Endodermal cell (in vitro differentiated cells): ENCODE data around the gene C11orf24. TPM values are rescaled to one million over a fixed set of nuclear protein-coding genes. Genes with fewer than 3 reads are reported as not detected.

ENCODE experiments used
- DNase-seq: peaks from one replicate; pipeline ENCODE4 v3.0.0-alpha.2; 2017
- H3K27ac ChIP-seq: 2 replicates; pipeline ENCODE4 v1.5.1; 2013; ENCODE audit warnings: mild to moderate bottlenecking, low read depth, low read length, moderate library complexity
- H3K27me3 ChIP-seq: 2 replicates; pipeline ENCODE4 v1.6.1; 2013; ENCODE audit warnings: mild to moderate bottlenecking, low read length, moderate library complexity; ENCODE audit not compliant: insufficient read depth, control insufficient read depth, poor library complexity, severe bottlenecking
- H3K36me3 ChIP-seq: 2 replicates; pipeline ENCODE4 v1.7.0; 2013; ENCODE audit warnings: mild to moderate bottlenecking, low read length, moderate library complexity; ENCODE audit not compliant: control insufficient read depth, insufficient read depth
- H3K4me1 ChIP-seq: one replicate; pipeline ENCODE4 v1.7.0; 2013; ENCODE audit warnings: low read length; ENCODE audit not compliant: control insufficient read depth, insufficient read depth
- H3K4me3 ChIP-seq: 2 replicates; pipeline ENCODE4 v1.5.1; 2013; ENCODE audit warnings: mild to moderate bottlenecking, low read length, moderate library complexity
- H3K9ac ChIP-seq: 2 replicates; pipeline ENCODE4 v1.6.1; 2013; ENCODE audit warnings: mild to moderate bottlenecking, low read length, moderate library complexity; ENCODE audit not compliant: poor library complexity, severe bottlenecking; ENCODE audit errors: extremely low read depth
- H3K9me3 ChIP-seq: 2 replicates; pipeline ENCODE4 v1.6.1; 2013; ENCODE audit warnings: mild to moderate bottlenecking, low read length, moderate library complexity; ENCODE audit not compliant: control insufficient read depth
- H3K27ac Mint-ChIP-seq: 2 replicates; pipeline ENCODE4 v1.8.0; 2020; ENCODE audit warnings: mixed read lengths
- H3K27me3 Mint-ChIP-seq: 2 replicates; pipeline ENCODE4 v1.8.0; 2021; ENCODE audit warnings: mild to moderate bottlenecking, mixed read lengths; ENCODE audit not compliant: insufficient read depth
- H3K36me3 Mint-ChIP-seq: 2 replicates; pipeline ENCODE4 v1.8.0; 2020; ENCODE audit warnings: low read depth, mixed read lengths
- H3K4me1 Mint-ChIP-seq: 2 replicates; pipeline ENCODE4 v1.8.0; 2020; ENCODE audit warnings: mixed read lengths
- H3K4me3 Mint-ChIP-seq: 2 replicates; pipeline ENCODE4 v1.8.0; 2020; ENCODE audit warnings: mild to moderate bottlenecking, moderate library complexity, mixed read lengths
- H3K9me3 Mint-ChIP-seq: 2 replicates; pipeline ENCODE4 v1.8.0; 2020; ENCODE audit warnings: mild to moderate bottlenecking, mixed read lengths
- WGBS, 2 experiments: methylation state at CpG; one replicate each; pipeline versions ENCODE4 v1.1.5 to v1.1.7; 2013; ENCODE audit warnings: missing lambda C conversion rate in 2 of 2, mixed read lengths in 1 of 2; ENCODE audit not compliant: insufficient coverage in 1 of 2, insufficient read length in 1 of 2; 5-methylcytosine and 5-hydroxymethylcytosine counted together
- total RNA-seq, 2 donors: library from RNA; stranded (reverse); fragmentation: NEBNext Ultra II Directional in 1 of 2; extraction: Animal tissue kit (Norgen Biotek cat#: 25700) in 1 of 2; gene quantifications; 2 replicates in 1 of 2; 3 replicates in 1 of 2; pipeline ENCODE4 v1.2.1, GENCODE V29; 2021
- TF ChIP-seq, protein P1 (sequence below): fragments of 200-600 bp; sonication (generic); conservative IDR thresholded peaks from 2 replicates; pipeline ENCODE4 v1.5.0; 2021; ENCODE audit warnings: antibody characterized with exemption, mild to moderate bottlenecking

C11orf24 gene
- total RNA-seq, 2 donors from 2014 or later: 38.4 to 39.4 TPM

DNA sequence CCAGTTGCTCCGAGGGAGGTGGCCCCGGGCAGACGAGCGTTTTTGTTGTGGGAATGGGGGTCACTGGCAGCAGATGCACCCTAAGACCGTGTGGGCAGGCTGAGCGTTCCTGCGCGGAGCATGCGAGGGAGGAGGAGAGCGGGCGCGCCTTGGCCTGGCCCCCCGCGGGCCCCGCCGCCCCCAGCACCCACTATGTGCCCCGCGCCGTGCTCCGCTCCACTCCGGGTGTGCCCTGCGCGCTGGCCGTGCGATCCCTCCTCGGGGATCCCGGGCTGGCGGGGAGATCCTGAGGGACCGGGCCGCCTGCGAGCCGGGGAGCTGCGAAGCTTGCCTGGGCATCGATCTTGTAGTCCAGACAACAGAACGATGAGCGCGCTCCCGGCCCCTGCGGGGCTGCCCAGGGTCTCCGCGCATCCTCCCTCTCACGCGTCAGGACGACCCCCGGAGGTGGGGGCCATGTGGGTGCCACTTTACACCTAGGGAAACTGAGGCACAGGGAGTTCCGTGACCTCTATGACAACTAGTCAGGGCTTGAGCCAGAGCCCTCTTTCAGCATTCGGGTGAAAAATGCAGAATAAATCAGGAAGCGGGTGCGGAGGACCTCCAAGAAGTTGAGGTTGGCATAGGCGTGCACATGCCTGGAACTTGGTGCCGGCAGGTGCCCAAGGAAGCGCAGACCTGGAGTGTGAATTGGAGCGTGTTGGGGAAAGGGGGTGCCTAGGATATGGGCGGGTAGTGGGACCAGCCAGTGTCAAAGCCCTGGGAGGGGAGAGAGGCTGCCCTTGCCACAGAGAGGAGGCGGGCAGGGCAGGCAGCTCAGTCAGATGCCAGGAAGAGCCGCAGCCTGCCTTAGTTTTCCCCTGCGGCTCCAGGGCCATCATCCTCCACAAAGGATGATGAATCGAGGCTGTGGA is 57.3 kb downstream of the C11orf24 start:
- Mint-ChIP-seq H3K4me1 (peaks cover 16% of the 10 kb centered on the region), H3K9me3 (no peaks in the 10 kb centered on the region), H3K36me3 (no peaks in the 10 kb centered on the region), H3K27ac (no peak overlapping the region), H3K4me3 (peak overlapping the region; percentile 80), H3K27me3 (peaks cover 30% of the 10 kb centered on the region)
- no peaks in the 10 kb centered on the region for H3K4me1 ChIP-seq
- peak overlapping the region; percentile 92 for H3K9ac ChIP-seq
- H3K36me3 ChIP-seq: no peaks in the 10 kb centered on the region
- 23 to 58% methylated on average over 21 to 58 of the region's 58 CpGs for whole genome bisulfite sequencing, 2 experiments
- H3K27me3 ChIP-seq: no peaks in the 10 kb centered on the region
- peak; percentile 75 for DNase-seq
- peak overlapping the region; percentile 99 for H3K27ac ChIP-seq
- peak overlapping the region; percentile 82 for H3K4me3 ChIP-seq
- H3K9me3 ChIP-seq: no peaks in the 10 kb centered on the region
- TF ChIP-seq, protein P1, sequence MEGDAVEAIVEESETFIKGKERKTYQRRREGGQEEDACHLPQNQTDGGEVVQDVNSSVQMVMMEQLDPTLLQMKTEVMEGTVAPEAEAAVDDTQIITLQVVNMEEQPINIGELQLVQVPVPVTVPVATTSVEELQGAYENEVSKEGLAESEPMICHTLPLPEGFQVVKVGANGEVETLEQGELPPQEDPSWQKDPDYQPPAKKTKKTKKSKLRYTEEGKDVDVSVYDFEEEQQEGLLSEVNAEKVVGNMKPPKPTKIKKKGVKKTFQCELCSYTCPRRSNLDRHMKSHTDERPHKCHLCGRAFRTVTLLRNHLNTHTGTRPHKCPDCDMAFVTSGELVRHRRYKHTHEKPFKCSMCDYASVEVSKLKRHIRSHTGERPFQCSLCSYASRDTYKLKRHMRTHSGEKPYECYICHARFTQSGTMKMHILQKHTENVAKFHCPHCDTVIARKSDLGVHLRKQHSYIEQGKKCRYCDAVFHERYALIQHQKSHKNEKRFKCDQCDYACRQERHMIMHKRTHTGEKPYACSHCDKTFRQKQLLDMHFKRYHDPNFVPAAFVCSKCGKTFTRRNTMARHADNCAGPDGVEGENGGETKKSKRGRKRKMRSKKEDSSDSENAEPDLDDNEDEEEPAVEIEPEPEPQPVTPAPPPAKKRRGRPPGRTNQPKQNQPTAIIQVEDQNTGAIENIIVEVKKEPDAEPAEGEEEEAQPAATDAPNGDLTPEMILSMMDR: no peak

DNA sequence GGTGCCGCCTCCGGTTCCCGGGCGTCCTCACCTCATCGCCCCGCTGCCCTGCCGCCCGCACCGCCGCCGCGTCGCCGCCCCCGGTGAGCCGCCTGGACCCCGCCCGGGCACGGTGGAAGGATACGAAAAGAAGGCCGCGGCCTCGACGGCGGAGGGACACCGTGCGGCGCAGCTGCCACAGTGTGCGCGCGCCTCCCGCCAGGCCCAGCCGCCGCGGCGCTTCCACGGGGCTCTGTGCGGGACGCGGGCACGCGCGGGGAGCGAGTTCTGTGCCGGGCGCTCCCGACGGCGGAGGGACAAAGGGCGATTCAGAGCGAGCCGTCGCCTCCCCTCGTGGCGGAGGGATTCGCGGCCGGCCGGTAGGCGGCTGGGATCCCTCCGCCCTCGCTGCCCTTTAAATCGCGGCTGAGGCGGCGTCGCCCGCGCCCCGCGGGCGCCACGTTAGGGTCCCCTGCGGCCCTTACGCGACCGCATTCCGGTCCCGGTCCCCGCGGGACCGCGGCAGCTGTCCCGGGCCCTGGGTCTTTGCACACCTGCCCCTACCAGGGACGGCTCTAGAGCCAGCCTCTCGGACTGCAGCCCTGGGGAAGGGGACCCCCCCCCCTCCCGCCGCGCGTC is 58.1 kb downstream of the C11orf24 start:
- peaks cover 30% of the 10 kb centered on the region for H3K27me3 Mint-ChIP-seq
- no peaks in the 10 kb centered on the region for H3K9me3 Mint-ChIP-seq
- peak; percentile 91 for DNase-seq
- Histone ChIP-seq H3K9ac (peak overlapping the region; percentile 92), H3K9me3 (no peaks in the 10 kb centered on the region), H3K36me3 (no peaks in the 10 kb centered on the region), H3K4me1 (peaks cover 4% of the 10 kb centered on the region), H3K27ac (peak overlapping the region; percentile 99), H3K27me3 (no peaks in the 10 kb centered on the region), H3K4me3 (peak overlapping the region; percentile 82)
- H3K4me1 Mint-ChIP-seq: peaks cover 20% of the 10 kb centered on the region
- H3K4me3 Mint-ChIP-seq: peak overlapping the region; percentile 80
- 0% methylated on average over 89 of the region's 90 CpGs; no CpG with 5 or more reads in 1 of the 2 experiments for WGBS, 2 experiments
- H3K27ac Mint-ChIP-seq: no peak overlapping the region
- no peaks in the 10 kb centered on the region for H3K36me3 Mint-ChIP-seq
- TF ChIP-seq, protein P1: no peak

DNA sequence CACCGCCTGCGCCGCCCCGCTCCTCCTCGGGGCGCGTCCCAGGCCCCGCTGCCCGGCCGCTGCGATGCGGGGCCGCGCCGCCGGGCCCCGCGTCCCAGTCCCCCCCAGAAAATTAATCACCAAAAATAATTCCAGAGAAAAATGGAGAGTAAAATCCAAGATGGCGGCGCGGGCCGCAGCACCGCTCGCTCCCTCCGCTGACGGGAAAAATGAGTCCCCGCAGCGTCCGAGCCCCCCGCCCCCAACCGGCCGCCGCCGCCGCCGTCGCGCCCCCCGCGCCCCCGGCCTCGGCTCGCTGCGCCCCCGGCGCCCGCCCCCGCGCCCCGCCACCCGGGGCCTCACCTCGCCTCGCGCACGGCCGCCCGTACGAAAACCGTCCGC is 58.6 kb downstream of the C11orf24 start, which contains the start of gene KMT5B:
Gene KMT5B (minus strand): TSS at position 162 of the 381 bp plus-strand sequence. CDS start 23,220 bp downstream, outside the sequence.
- peak within 1 kb of the TSS; percentile 99 for H3K27ac ChIP-seq
- no peaks in the 10 kb centered on the region for H3K9me3 ChIP-seq
- H3K27me3 Mint-ChIP-seq: peaks cover 28% of the 10 kb centered on the region
- peaks cover 23% of the 10 kb centered on the region for H3K4me1 Mint-ChIP-seq
- DNase-seq: peak; percentile 82
- no peaks in the 10 kb centered on the region for H3K9me3 Mint-ChIP-seq
- peak within 1 kb of the TSS; percentile 98 for H3K4me3 ChIP-seq
- 0% methylated on average over 3 to 60 of the region's 60 CpGs for WGBS, 2 experiments
- peak within 1 kb of the TSS; percentile 92 for H3K9ac ChIP-seq
- TF ChIP-seq, protein P1: no peak
- H3K4me3 Mint-ChIP-seq: peak within 1 kb of the TSS; percentile 80
- H3K36me3 ChIP-seq: no peaks in the 10 kb centered on the region
- peak within 1 kb of the TSS; percentile 87 for H3K27ac Mint-ChIP-seq
- H3K36me3 Mint-ChIP-seq: peaks cover 3% of the 10 kb centered on the region
- peaks cover 5% of the 10 kb centered on the region for H3K4me1 ChIP-seq
- H3K27me3 ChIP-seq: no peaks in the 10 kb centered on the region
